Measurements from ENCODE around the gene DCAF4L1.

DNA sequence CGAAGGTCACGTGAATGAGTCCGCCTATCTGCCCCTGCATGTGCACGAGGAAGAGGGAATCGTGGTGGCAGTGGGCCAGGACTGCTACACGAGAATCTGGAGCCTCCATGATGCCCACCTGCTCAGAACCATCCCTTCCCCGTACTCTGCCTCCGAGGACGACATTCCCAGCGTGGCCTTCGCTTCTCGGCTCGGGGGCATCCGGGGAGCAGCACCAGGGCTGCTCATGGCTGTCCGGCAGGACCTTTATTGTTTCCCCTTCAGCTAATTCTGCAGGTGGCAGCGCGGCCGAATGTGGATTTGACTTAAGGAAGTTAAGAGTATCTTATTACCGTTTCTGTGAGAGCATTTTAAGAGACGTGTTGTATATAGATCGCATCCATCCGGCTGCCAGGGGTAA is 1.2 kb downstream of the DCAF4L1 start:
- TF ChIP-seq POLR2A (IDR thresholded peaks at IDR 0.05) = no peak
- TF ChIP-seq, protein P1, sequence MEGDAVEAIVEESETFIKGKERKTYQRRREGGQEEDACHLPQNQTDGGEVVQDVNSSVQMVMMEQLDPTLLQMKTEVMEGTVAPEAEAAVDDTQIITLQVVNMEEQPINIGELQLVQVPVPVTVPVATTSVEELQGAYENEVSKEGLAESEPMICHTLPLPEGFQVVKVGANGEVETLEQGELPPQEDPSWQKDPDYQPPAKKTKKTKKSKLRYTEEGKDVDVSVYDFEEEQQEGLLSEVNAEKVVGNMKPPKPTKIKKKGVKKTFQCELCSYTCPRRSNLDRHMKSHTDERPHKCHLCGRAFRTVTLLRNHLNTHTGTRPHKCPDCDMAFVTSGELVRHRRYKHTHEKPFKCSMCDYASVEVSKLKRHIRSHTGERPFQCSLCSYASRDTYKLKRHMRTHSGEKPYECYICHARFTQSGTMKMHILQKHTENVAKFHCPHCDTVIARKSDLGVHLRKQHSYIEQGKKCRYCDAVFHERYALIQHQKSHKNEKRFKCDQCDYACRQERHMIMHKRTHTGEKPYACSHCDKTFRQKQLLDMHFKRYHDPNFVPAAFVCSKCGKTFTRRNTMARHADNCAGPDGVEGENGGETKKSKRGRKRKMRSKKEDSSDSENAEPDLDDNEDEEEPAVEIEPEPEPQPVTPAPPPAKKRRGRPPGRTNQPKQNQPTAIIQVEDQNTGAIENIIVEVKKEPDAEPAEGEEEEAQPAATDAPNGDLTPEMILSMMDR (IDR thresholded peaks at IDR 0.05) = no peak
